Tibial nerve (tissue), 4 donors: Measurements from ENCODE around the gene OR7C2.

Source experiments
- CTCF ChIP-seq, 5 experiments: fragments of 200-600 bp in 3 of 5; fragments of 450-650 bp in 2 of 5; sonication (generic) in 3 of 5; IDR thresholded peaks; one replicate each; pipeline ENCODE4 v1.5.1; 2016 to 2019; ENCODE audit warnings: antibody characterized with exemption in 5 of 5, mild to moderate bottlenecking in 3 of 5, moderate library complexity in 2 of 5
- EP300 ChIP-seq, 2 donors: sonication (generic); formaldehyde crosslinking; IDR thresholded peaks; one replicate each; pipeline ENCODE4 v1.6.1; 2017; ENCODE audit warnings: antibody characterized with exemption in 2 of 2, mild to moderate bottlenecking in 1 of 2
- POLR2A ChIP-seq, 2 donors: fragments of 450-650 bp; IDR thresholded peaks; one replicate each; pipeline ENCODE4 v1.6.1; 2017; ENCODE audit warnings: antibody characterized with exemption in 2 of 2, mild to moderate bottlenecking in 2 of 2, moderate library complexity in 2 of 2

- no peak for TF ChIP-seq CTCF (IDR thresholded peaks at IDR 0.05)
- TF ChIP-seq EP300 (IDR thresholded peaks at IDR 0.05), result no peak
- TF ChIP-seq POLR2A (IDR thresholded peaks at IDR 0.05), result no peak
Measured at GRCh38 chr19:14961956-14962685, 20.8 kb downstream of the OR7C2 start.
